Measurements from ENCODE around the gene CBFA2T3. TPM values are rescaled to one million over a fixed set of nuclear protein-coding genes. Genes with fewer than 3 reads are reported as not detected.

CBFA2T3 gene
- total RNA-seq, 1 donor from 2014 or later: 2.4 TPM

DNA sequence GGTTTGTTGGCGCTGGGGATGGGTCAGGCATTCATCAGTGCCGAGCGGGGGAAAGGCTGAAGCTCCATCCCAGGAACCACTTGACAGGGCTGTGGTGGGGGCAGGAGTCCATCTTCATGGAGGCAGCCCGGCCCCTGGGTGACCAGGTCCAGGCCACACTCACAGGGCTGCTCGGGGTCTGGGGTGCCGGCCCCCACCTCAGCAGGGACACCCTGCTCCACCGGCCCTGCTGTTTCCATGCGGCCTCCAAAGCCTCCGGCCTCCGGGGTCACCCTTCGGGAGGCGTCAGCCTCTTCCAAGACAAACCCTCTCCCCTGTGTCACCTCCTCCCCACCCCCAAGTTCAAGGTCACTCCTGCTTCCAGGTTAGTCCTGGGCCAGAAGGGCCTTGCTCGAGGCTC lies 142.3 kb downstream of the CBFA2T3 start:
- Histone ChIP-seq H3K79me2 (ENCODE audit: insufficient read depth, low read length) (no peaks in the 10 kb centered on the region), H3K9ac (ENCODE audit: low read length) (no peak overlapping the region), H3K9me3 (ENCODE audit: insufficient read depth, low read depth, low read length) (no peaks in the 10 kb centered on the region), H3K27ac (ENCODE audit: low read depth, low read length) (no peak overlapping the region), H3K27me3 (ENCODE audit: insufficient read depth, low read length) (no peaks in the 10 kb centered on the region), H3K4me3 (ENCODE audit: insufficient read depth, low read depth, low read length) (no peak overlapping the region), H3K4me2 (ENCODE audit: low read length) (no peak overlapping the region), H3K4me1 (ENCODE audit: insufficient read depth, low read length) (no peaks in the 10 kb centered on the region), H2AFZ (ENCODE audit: low read depth, low read length) (no peak overlapping the region), H4K20me1 (ENCODE audit: insufficient read depth, low read length) (no peaks in the 10 kb centered on the region), H3K36me3 (ENCODE audit: insufficient read depth, low read length) (no peaks in the 10 kb centered on the region)
- no peak for DNase-seq (ENCODE audit: low read depth)
- H3K4me3 Mint-ChIP-seq (ENCODE audit: unreplicated experiment): no peak overlapping the region
- peaks cover 7% of the 10 kb centered on the region for H3K36me3 Mint-ChIP-seq (ENCODE audit: low read depth, unreplicated experiment)
- no peaks in the 10 kb centered on the region for H3K9me3 Mint-ChIP-seq (ENCODE audit: unreplicated experiment)
- no peaks in the 10 kb centered on the region for H3K27me3 Mint-ChIP-seq (ENCODE audit: low read depth, unreplicated experiment)
- H3K4me1 Mint-ChIP-seq (ENCODE audit: low read depth, unreplicated experiment): no peaks in the 10 kb centered on the region
- FAIRE-seq: no peak
- TF ChIP-seq, protein P1, sequence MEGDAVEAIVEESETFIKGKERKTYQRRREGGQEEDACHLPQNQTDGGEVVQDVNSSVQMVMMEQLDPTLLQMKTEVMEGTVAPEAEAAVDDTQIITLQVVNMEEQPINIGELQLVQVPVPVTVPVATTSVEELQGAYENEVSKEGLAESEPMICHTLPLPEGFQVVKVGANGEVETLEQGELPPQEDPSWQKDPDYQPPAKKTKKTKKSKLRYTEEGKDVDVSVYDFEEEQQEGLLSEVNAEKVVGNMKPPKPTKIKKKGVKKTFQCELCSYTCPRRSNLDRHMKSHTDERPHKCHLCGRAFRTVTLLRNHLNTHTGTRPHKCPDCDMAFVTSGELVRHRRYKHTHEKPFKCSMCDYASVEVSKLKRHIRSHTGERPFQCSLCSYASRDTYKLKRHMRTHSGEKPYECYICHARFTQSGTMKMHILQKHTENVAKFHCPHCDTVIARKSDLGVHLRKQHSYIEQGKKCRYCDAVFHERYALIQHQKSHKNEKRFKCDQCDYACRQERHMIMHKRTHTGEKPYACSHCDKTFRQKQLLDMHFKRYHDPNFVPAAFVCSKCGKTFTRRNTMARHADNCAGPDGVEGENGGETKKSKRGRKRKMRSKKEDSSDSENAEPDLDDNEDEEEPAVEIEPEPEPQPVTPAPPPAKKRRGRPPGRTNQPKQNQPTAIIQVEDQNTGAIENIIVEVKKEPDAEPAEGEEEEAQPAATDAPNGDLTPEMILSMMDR (IDR thresholded peaks at IDR 0.05; ENCODE audit: insufficient read depth, low read depth, low read length): no peak
- no peak for TF ChIP-seq EZH2 (IDR thresholded peaks at IDR 0.05; ENCODE audit: insufficient read depth, low read length)
- H3K27ac Mint-ChIP-seq (ENCODE audit: unreplicated experiment): no peak overlapping the region

DNA sequence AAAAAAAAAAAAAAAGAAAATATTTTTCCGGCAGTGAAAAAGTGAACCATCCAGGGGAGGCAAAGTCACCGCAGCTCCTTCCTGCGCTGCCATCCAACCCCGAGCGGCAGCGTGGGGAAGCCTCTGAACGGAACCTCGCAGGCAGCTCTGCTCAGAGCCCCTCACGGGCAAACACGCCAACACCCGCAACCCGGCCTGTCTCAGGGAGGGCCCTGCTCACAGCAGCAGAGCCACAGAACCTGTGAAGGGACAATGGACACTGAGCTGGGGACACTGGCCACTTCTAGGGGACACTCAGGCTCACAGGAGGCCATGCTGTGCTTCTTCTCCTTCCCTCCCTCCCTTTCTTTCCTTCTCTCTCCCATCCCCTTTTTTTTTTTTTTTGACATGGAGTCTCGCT lies 143.9 kb downstream of the CBFA2T3 start:
- Mint-ChIP-seq H3K36me3 (ENCODE audit: low read depth, unreplicated experiment) (peaks cover 7% of the 10 kb centered on the region), H3K27ac (ENCODE audit: unreplicated experiment) (no peak overlapping the region), H3K4me3 (ENCODE audit: unreplicated experiment) (no peak overlapping the region), H3K4me1 (ENCODE audit: low read depth, unreplicated experiment) (no peaks in the 10 kb centered on the region), H3K9me3 (ENCODE audit: unreplicated experiment) (no peaks in the 10 kb centered on the region), H3K27me3 (ENCODE audit: low read depth, unreplicated experiment) (no peaks in the 10 kb centered on the region)
- H3K27ac ChIP-seq (ENCODE audit: low read depth, low read length): no peak overlapping the region
- no peaks in the 10 kb centered on the region for H3K79me2 ChIP-seq (ENCODE audit: insufficient read depth, low read length)
- no peaks in the 10 kb centered on the region for H3K36me3 ChIP-seq (ENCODE audit: insufficient read depth, low read length)
- H3K4me2 ChIP-seq (ENCODE audit: low read length): no peak overlapping the region
- no peak for FAIRE-seq
- TF ChIP-seq, protein P1 (IDR thresholded peaks at IDR 0.05; ENCODE audit: insufficient read depth, low read depth, low read length): no peak
- no peaks in the 10 kb centered on the region for H4K20me1 ChIP-seq (ENCODE audit: insufficient read depth, low read length)
- no peak overlapping the region for H2AFZ ChIP-seq (ENCODE audit: low read depth, low read length)
- H3K4me1 ChIP-seq (ENCODE audit: insufficient read depth, low read length): no peaks in the 10 kb centered on the region
- no peaks in the 10 kb centered on the region for H3K9me3 ChIP-seq (ENCODE audit: insufficient read depth, low read depth, low read length)
- H3K9ac ChIP-seq (ENCODE audit: low read length): no peak overlapping the region
- no peak for DNase-seq (ENCODE audit: low read depth)
- H3K4me3 ChIP-seq (ENCODE audit: insufficient read depth, low read depth, low read length): no peak overlapping the region
- no peaks in the 10 kb centered on the region for H3K27me3 ChIP-seq (ENCODE audit: insufficient read depth, low read length)

DNA sequence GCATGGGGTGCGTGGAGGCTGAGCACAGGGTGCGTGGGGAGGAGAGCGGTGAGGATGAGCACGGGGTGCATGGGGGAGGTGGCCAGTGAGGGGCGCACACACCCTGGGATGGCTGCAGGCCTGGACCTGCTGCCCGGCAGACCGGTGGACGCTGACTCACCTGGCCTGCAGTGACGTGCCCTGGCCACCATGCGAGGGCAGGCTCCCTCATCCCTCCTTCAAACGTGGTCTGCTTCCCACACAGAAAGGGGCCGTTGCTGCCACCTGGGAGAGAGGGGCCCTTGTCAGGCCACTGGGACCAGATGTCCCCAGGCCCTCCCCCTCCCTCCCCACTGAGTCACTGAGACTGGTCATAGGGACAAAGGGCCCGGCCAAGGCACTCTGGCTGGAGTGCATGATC lies 145.2 kb downstream of the CBFA2T3 start:
- H3K27ac ChIP-seq (ENCODE audit: low read depth, low read length): no peak overlapping the region
- H3K4me1 Mint-ChIP-seq (ENCODE audit: low read depth, unreplicated experiment): no peaks in the 10 kb centered on the region
- peaks cover 5% of the 10 kb centered on the region for H3K36me3 Mint-ChIP-seq (ENCODE audit: low read depth, unreplicated experiment)
- H3K27me3 Mint-ChIP-seq (ENCODE audit: low read depth, unreplicated experiment): no peaks in the 10 kb centered on the region
- H3K4me1 ChIP-seq (ENCODE audit: insufficient read depth, low read length): no peaks in the 10 kb centered on the region
- no peak for TF ChIP-seq EZH2 (IDR thresholded peaks at IDR 0.05; ENCODE audit: insufficient read depth, low read length)
- no peak overlapping the region for H3K27ac Mint-ChIP-seq (ENCODE audit: unreplicated experiment)
- peak overlapping the region; percentile 39 for H3K4me2 ChIP-seq (ENCODE audit: low read length)
- no peaks in the 10 kb centered on the region for H3K36me3 ChIP-seq (ENCODE audit: insufficient read depth, low read length)
- no peaks in the 10 kb centered on the region for H3K9me3 Mint-ChIP-seq (ENCODE audit: unreplicated experiment)
- H2AFZ ChIP-seq (ENCODE audit: low read depth, low read length): no peak overlapping the region
- FAIRE-seq: no peak
- no peaks in the 10 kb centered on the region for H4K20me1 ChIP-seq (ENCODE audit: insufficient read depth, low read length)
- H3K27me3 ChIP-seq (ENCODE audit: insufficient read depth, low read length): no peaks in the 10 kb centered on the region
- no peak overlapping the region for H3K4me3 Mint-ChIP-seq (ENCODE audit: unreplicated experiment)
- DNase-seq (ENCODE audit: low read depth): no peak
- H3K9ac ChIP-seq (ENCODE audit: low read length): peak overlapping the region; percentile 23
- no peaks in the 10 kb centered on the region for H3K79me2 ChIP-seq (ENCODE audit: insufficient read depth, low read length)
- no peak overlapping the region for H3K4me3 ChIP-seq (ENCODE audit: insufficient read depth, low read depth, low read length)
- no peaks in the 10 kb centered on the region for H3K9me3 ChIP-seq (ENCODE audit: insufficient read depth, low read depth, low read length)

Measured in astrocyte (in vitro differentiated cells and primary cell).